ENCODE results near the gene ZFR.
"Not testable (repeated sequence)": the region's sequence is repeated elsewhere in the genome, so short reads cannot be mapped to it uniquely, and the experiment has no call there.

The ZFR gene

DNA sequence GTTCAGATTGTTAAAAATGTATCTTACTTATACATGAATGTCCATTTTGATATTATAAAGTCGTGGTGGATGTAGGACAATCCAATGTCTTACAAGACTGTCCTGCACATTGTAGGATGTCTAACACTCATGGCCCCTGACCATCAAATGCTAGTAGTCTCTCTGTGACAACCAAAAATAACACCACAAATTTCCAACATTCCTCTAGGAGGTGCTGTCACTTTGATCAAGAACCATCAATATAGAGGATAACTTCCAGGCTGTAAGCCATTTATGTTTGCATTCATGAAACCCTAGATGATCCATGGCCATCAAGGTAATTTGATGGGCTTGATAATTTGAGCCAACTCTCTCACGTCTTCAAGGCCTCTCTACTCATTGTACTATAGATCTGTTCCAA is 20.5 kb upstream of the ZFR start:
- no peaks in the 10 kb centered on the region for H3K36me3 ChIP-seq (ENCODE audit: insufficient read depth, low read length)
- H3K4me1 ChIP-seq (ENCODE audit: insufficient read depth, low read length), result no peaks in the 10 kb centered on the region
- peaks cover 3% of the 10 kb centered on the region for H3K27me3 ChIP-seq (ENCODE audit: insufficient read depth, low read length)
- no peak overlapping the region for H3K4me3 ChIP-seq (ENCODE audit: low read length)
- H3K9me3 ChIP-seq (ENCODE audit: low read length), result no peaks in the 10 kb centered on the region
- no peak overlapping the region for H2AFZ ChIP-seq (ENCODE audit: low read depth, low read length)

DNA sequence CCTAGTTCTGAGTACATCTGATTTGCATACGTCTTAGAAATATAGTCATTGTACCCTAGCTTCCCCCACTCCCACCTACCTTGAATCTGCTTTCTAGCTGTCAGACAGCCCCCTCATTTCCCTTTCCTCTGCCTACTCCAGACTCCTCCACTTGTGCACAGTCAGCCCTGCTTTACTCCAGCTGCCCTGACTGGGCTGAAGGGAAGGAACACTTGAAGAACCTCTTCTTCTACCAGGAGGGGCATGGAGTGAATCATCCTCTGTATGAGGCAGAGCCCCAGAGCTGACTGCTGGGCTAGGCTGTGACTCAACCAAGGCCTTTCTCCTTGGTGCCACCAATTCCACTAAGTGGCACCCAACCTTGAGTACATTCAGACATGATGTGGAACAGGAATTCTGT is 18.1 kb upstream of the ZFR start:
- no peaks in the 10 kb centered on the region for H3K4me1 ChIP-seq (ENCODE audit: insufficient read depth, low read length)
- no peak overlapping the region for H3K4me3 ChIP-seq (ENCODE audit: low read length)
- no peaks in the 10 kb centered on the region for H3K36me3 ChIP-seq (ENCODE audit: insufficient read depth, low read length)

DNA sequence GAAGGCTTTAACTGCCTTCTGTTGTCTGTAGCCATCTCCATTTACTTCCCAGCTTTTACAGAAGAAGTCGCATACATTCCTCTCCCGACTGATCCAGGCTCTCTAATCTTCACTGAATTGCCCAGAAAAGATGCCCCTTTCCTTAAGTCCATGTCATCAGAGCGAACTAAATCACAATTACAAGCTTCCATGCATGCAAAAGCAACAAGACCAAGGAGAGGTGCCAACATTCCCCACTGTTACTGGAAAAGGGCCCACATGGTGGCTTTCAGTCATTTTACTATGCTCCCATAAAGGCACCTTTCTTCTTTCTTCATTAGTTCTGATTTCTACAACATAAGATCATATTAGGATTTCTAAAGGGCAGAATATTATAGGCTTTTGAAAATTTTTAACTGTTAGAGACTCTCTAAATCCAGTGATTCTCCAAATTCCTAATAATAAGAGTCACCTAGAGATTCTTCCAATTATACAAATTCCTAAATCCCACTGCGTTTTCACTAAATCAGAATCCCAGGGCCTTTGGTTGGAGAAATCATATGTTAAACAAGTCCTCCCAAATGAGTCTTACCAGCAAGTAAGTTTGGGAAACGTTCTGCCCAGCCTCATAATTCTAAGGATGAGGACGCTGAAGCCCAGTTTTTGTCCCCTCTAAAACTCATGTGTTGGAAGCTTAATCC is 17.0 kb upstream of the ZFR start:
- peaks cover 6% of the 10 kb centered on the region for H3K27me3 ChIP-seq (ENCODE audit: insufficient read depth, low read length)

More for the DNA sequence above, 18.1 kb upstream of the ZFR start:
- Histone ChIP-seq H3K27me3 (ENCODE audit: insufficient read depth, low read length) (peaks cover 3% of the 10 kb centered on the region), H3K9me3 (ENCODE audit: low read length) (peaks cover 5% of the 10 kb centered on the region), H2AFZ (ENCODE audit: low read depth, low read length) (no peak overlapping the region)

DNA sequence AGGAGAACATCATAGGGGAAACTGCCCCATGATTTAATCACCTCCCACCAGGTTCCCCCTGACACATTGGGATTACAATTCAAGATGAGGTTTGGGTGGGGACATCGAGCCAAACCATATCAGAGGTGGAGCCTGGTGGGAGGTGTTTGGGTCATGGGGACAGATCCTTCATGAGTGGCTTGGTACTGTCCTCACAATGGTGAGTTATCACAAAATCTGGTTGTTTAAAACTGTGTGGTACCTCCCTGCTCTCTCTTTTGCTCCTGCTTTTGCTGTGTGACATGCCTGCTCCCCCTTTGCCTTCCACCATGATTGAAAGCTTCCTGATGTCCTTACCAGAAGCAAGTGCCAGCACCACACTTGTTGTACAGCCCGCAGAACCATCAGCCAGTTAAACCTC is 16.2 kb upstream of the ZFR start:
- H3K4me1 ChIP-seq (ENCODE audit: insufficient read depth, low read length), result no peaks in the 10 kb centered on the region
- H3K36me3 ChIP-seq (ENCODE audit: insufficient read depth, low read length), result no peaks in the 10 kb centered on the region
- peaks cover 9% of the 10 kb centered on the region for H3K27me3 ChIP-seq (ENCODE audit: insufficient read depth, low read length)
- H2AFZ ChIP-seq (ENCODE audit: low read depth, low read length), result no peak overlapping the region
- peaks cover 5% of the 10 kb centered on the region for H3K9me3 ChIP-seq (ENCODE audit: low read length)
- H3K4me3 ChIP-seq (ENCODE audit: low read length), result no peak overlapping the region

More for the DNA sequence above, 17.0 kb upstream of the ZFR start:
- no peaks in the 10 kb centered on the region for H3K36me3 ChIP-seq (ENCODE audit: insufficient read depth, low read length)
- H3K9me3 ChIP-seq (ENCODE audit: low read length), result peaks cover 5% of the 10 kb centered on the region
- no peak overlapping the region for H2AFZ ChIP-seq (ENCODE audit: low read depth, low read length)
- H3K4me3 ChIP-seq (ENCODE audit: low read length), result no peak overlapping the region
- H3K4me1 ChIP-seq (ENCODE audit: insufficient read depth, low read length), result no peaks in the 10 kb centered on the region

DNA sequence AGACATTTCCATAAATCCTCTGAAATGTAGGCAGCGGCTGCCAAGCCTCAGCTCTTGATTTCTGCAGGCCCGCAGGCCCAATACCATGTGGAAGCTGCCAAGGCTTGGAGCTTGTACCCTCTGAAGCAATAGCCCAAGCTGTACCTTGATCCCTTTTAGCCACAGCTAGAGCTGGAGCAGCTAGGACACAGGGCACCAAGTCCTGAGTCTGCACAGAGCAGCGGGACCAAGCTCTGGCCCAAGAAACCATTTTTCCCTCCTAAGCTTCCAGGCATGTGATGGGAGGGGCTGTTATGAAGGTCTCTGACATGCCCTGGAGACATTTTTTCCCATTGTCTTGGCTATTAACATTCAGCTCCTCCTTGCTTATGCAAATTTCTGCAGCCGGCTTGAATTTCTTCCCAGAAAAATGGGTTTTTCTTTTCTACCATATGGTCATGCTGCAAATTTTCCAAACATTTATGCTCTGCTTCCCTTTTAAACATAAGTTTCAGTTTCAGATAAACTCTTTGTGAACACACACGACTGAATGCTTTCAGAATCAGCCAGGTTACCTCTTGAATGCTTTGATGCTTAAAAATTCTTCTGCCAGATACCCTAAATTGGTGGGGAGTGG is 14.4 kb upstream of the ZFR start:
- Histone ChIP-seq H2AFZ (ENCODE audit: low read depth, low read length) (no peak overlapping the region), H3K4me3 (ENCODE audit: low read length) (no peak overlapping the region), H3K9me3 (ENCODE audit: low read length) (peaks cover 5% of the 10 kb centered on the region), H3K27me3 (ENCODE audit: insufficient read depth, low read length) (peaks cover 10% of the 10 kb centered on the region), H3K4me1 (ENCODE audit: insufficient read depth, low read length) (no peaks in the 10 kb centered on the region), H3K36me3 (ENCODE audit: insufficient read depth, low read length) (no peaks in the 10 kb centered on the region)

DNA sequence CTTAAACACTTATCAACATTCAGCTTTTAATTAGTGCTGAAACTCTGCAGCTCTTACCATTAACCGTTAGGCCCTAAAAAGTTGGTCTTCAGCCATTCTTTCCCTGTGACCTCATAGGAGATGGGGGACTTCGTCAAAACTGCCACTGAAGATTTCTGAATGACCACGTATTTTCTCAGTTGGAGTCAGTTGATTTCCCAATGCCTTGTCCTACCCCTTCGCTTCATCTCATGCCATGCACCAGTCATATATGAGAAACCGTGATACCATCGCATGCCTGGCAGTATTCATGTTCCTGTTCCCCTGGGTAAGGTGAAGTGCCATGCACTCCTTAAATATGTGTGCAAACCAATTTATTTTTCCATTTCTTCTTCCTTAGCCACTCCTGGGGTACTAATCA is 10.8 kb upstream of the ZFR start:
- Histone ChIP-seq H3K4me3 (ENCODE audit: low read length) (no peak overlapping the region), H3K27me3 (ENCODE audit: insufficient read depth, low read length) (peaks cover 13% of the 10 kb centered on the region), H3K9me3 (ENCODE audit: low read length) (peaks cover 5% of the 10 kb centered on the region), H3K36me3 (ENCODE audit: insufficient read depth, low read length) (no peaks in the 10 kb centered on the region), H2AFZ (ENCODE audit: low read depth, low read length) (no peak overlapping the region), H3K4me1 (ENCODE audit: insufficient read depth, low read length) (no peaks in the 10 kb centered on the region)

DNA sequence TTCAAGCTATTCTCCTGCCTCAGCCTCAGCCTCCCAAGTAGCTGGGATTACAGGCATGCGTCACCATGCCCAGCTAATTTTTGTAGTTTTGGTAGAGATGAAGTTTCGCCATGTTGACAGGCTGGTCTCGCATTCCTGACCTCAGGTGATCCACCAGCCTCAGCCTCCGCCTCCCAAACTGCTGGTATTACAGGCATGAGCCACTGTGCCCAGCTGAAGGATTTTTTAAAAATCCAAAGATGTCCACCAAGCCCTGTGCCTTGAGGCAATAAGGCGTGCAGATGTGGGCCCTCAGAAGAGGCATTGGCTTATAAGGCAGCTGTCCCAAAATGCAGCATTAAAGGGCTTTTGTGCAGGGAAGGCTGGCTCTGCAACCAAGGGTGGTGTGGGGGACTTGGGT is 10.3 kb upstream of the ZFR start:
- no peak overlapping the region for H3K4me3 ChIP-seq (ENCODE audit: low read length)
- H3K4me1 ChIP-seq (ENCODE audit: insufficient read depth, low read length), result no peaks in the 10 kb centered on the region
- no peaks in the 10 kb centered on the region for H3K36me3 ChIP-seq (ENCODE audit: insufficient read depth, low read length)
- peaks cover 13% of the 10 kb centered on the region for H3K27me3 ChIP-seq (ENCODE audit: insufficient read depth, low read length)
- peaks cover 5% of the 10 kb centered on the region for H3K9me3 ChIP-seq (ENCODE audit: low read length)
- H2AFZ ChIP-seq (ENCODE audit: low read depth, low read length), result no peak overlapping the region

DNA sequence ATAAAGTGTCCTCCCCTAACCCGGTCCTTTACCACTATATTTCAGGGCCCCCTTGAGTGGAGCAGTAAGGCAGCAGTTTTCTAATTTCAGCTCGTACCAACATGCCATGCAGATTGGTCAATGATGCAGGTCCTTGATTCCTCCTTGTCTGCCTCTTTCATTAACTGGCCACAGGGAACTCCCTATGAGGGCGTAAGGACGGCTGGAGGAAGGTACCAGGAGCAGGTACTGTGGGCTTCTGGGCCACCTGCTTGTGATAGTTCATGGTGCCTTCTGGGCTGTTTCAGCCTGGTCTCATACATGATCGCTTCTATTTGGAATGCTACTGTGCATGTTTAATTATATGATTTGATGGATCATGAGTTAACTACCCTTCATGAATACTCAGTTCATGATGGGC is 9.4 kb upstream of the ZFR start:
- H2AFZ ChIP-seq (ENCODE audit: low read depth, low read length), result no peak overlapping the region
- H3K4me1 ChIP-seq (ENCODE audit: insufficient read depth, low read length), result no peaks in the 10 kb centered on the region
- H3K9me3 ChIP-seq (ENCODE audit: low read length), result peaks cover 5% of the 10 kb centered on the region
- no peak overlapping the region for H3K4me3 ChIP-seq (ENCODE audit: low read length)
- H3K27me3 ChIP-seq (ENCODE audit: insufficient read depth, low read length), result peaks cover 13% of the 10 kb centered on the region
- no peaks in the 10 kb centered on the region for H3K36me3 ChIP-seq (ENCODE audit: insufficient read depth, low read length)

DNA sequence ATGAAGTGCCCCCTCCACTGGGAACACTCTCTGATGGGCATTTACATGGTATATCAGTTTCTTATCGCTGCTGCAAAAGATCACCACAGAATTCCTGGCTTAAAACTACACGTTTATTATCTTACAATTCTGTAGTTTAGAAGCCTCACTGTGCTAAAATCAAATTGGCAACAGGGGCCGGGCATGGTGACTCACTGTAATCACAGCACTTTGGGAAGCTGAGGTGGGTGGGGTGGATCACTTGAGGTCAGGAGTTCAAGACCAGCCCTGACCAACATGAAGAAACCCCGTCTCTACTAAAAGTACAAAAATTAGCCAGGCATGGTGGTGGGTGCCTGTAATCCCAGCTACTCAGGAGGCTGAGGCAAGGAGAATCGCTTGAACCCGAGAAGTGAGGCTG is 7.8 kb upstream of the ZFR start:
- H3K4me3 ChIP-seq (ENCODE audit: low read length); H2AFZ ChIP-seq (ENCODE audit: low read depth, low read length); H3K36me3 ChIP-seq (ENCODE audit: insufficient read depth, low read length); H3K9me3 ChIP-seq (ENCODE audit: low read length); H3K4me1 ChIP-seq (ENCODE audit: insufficient read depth, low read length): not testable (repeated sequence)
- peaks cover 13% of the 10 kb centered on the region for H3K27me3 ChIP-seq (ENCODE audit: insufficient read depth, low read length)

DNA sequence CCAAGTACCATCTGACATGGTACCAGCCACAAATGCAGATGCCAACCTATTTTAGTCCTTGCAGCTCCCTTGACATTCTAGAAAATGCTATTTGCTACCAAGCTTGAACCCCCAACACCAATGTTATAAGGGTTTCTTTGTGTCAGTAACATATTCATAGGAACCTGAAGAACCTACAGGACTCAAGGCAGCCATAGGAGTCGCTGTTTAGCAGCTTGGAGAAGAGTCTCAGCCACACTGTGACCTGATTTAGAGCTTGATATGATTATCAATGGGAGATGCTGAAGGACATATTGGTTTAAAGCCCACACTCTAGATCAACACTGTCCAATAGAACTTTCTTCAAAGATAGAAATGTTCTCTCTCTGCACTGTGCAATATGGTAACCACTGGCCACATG is 6.4 kb upstream of the ZFR start:
- Histone ChIP-seq H3K27me3 (ENCODE audit: insufficient read depth, low read length) (peaks cover 11% of the 10 kb centered on the region), H3K9me3 (ENCODE audit: low read length) (no peaks in the 10 kb centered on the region), H3K4me1 (ENCODE audit: insufficient read depth, low read length) (no peaks in the 10 kb centered on the region), H3K4me3 (ENCODE audit: low read length) (no peak overlapping the region), H2AFZ (ENCODE audit: low read depth, low read length) (no peak overlapping the region), H3K36me3 (ENCODE audit: insufficient read depth, low read length) (no peaks in the 10 kb centered on the region)

DNA sequence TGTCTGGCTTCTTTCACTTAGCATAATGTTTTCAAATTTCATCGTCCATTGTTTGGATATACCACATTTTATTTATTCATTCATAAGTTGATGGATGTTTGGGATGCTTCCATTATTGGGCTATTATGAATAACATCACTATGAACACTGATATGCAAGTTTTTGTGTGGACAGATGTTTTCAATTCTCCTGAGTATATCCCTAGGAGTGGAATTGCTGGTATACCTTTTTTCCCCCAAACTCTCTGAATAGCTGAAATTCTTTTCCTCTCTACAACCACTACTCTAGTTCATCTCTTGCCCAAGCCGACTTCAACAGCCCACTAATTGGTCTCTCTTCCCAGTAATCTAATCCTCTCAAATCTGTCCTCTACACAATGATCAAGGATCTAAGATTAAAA is 4.7 kb upstream of the ZFR start:
- Histone ChIP-seq H2AFZ (ENCODE audit: low read depth, low read length) (no peak overlapping the region), H3K36me3 (ENCODE audit: insufficient read depth, low read length) (no peaks in the 10 kb centered on the region), H3K9me3 (ENCODE audit: low read length) (peaks cover 3% of the 10 kb centered on the region), H3K4me1 (ENCODE audit: insufficient read depth, low read length) (no peaks in the 10 kb centered on the region), H3K27me3 (ENCODE audit: insufficient read depth, low read length) (peaks cover 9% of the 10 kb centered on the region), H3K4me3 (ENCODE audit: low read length) (no peak overlapping the region)

DNA sequence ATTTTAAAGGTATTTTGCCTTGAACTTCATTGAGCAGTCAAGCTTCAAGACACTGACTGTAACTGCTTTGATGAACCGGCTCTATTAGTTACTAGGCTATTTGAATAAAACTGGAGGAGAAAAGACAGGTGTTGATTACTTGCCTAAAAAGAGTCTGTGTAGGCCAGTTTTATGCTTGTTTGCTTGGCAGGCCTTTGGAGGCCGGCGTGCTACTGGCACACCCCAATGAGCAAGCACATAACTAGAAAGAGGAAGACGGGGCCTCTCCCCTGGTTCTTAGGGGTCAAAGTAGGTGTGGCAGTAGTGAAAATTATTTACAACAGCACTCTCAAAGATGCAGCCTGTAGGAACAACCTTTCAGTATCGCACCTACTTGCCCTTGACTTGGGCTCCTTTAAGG is 2.1 kb upstream of the ZFR start:
- Histone ChIP-seq H3K36me3 (ENCODE audit: insufficient read depth, low read length) (peaks cover 5% of the 10 kb centered on the region), H3K4me3 (ENCODE audit: low read length) (no peak overlapping the region), H3K4me1 (ENCODE audit: insufficient read depth, low read length) (peaks cover 17% of the 10 kb centered on the region), H3K27me3 (ENCODE audit: insufficient read depth, low read length) (peaks cover 3% of the 10 kb centered on the region), H3K9me3 (ENCODE audit: low read length) (peaks cover 3% of the 10 kb centered on the region), H2AFZ (ENCODE audit: low read depth, low read length) (no peak overlapping the region)

DNA sequence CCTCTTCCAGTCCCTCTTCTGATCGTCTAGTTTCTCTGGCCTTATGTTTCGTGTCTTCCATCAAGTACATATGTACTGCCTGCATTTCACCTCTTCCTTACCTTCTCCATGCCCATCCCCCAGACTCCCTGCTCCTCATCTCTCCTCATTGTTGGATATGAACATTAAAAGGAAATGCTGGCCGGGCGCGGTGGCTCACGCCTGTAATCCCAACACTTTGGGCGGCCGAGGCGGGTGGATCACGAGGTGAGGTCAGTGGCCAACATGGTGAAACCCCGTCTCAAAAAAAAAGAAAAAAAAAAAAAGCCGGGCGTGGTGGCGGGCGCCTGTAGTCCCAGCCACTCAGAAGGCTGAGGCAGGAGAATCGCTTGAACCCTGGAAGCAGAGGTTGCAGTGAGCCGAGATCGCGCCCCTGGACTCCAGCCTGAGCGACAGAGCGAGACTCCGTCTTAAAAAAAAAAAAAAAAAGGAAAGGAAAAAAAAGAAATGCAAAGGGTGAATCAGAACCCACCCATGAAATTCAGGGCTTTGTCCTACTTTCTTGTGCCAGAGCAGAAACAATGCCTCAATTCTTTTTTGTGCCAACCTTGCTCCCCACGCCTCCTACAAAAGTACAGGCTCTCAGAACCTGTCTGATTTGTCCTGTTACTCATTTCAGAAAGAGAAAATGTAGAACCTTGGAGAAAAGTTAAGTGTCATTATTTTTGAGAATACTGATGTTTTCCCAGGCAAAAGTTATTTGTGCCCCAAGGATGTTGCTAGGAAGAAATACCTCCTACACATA is 1.5 kb upstream of the ZFR start:
- H3K4me1 ChIP-seq (ENCODE audit: insufficient read depth, low read length), result peaks cover 19% of the 10 kb centered on the region
- peaks cover 3% of the 10 kb centered on the region for H3K27me3 ChIP-seq (ENCODE audit: insufficient read depth, low read length)
- peaks cover 5% of the 10 kb centered on the region for H3K36me3 ChIP-seq (ENCODE audit: insufficient read depth, low read length)
- H2AFZ ChIP-seq (ENCODE audit: low read depth, low read length), result no peak overlapping the region
- no peak overlapping the region for H3K4me3 ChIP-seq (ENCODE audit: low read length)
- peaks cover 3% of the 10 kb centered on the region for H3K9me3 ChIP-seq (ENCODE audit: low read length)
